Right atrium auricular region (tissue), 2 donors: Measurements from ENCODE around the gene ENTPD5. TPM values are rescaled to one million over a fixed set of nuclear protein-coding genes. Genes with fewer than 3 reads are reported as not detected.

Experiments
- DNase-seq: peaks from one replicate; pipeline ENCODE4 v3.0.0-alpha.2; 2019; ENCODE audit warnings: low spot score
- H3K27ac ChIP-seq, 2 donors: fragments of 200-600 bp; sonication (generic); 1 replicate in 1 of 2; 2 replicates in 1 of 2; pipeline ENCODE4 v1.5.1; 2016 to 2019
- H3K27me3 ChIP-seq, 2 donors: fragments of 200-600 bp; sonication (generic); one replicate each; pipeline versions ENCODE4 v1.5.1 to v1.6.0; 2017 to 2019
- H3K36me3 ChIP-seq: fragments of 200-600 bp; sonication (generic); one replicate; pipeline ENCODE4 v1.5.1; 2016
- H3K4me1 ChIP-seq, 2 donors: fragments of 200-600 bp; sonication (generic); one replicate each; pipeline versions ENCODE4 v1.5.1 to v1.6.0; 2017 to 2019
- H3K4me3 ChIP-seq, 2 donors: fragments of 200-600 bp; sonication (generic); 1 replicate in 1 of 2; 2 replicates in 1 of 2; pipeline ENCODE4 v1.5.1; 2017 to 2019; ENCODE audit warnings: mild to moderate bottlenecking in 1 of 2, moderate library complexity in 1 of 2
- H3K9me3 ChIP-seq, 2 donors: fragments of 200-600 bp; sonication (generic); one replicate each; pipeline ENCODE4 v1.5.1; 2019
- total RNA-seq, 2 donors: library from RNA; depleted of rRNA; stranded (reverse); fragments of >200 nt; gene quantifications; one replicate each; pipeline ENCODE4 v1.1.0, GENCODE V29; 2016
- TF ChIP-seq, protein P1 (sequence below), 2 donors: fragments of 200-600 bp; sonication (generic); IDR thresholded peaks; one replicate each; pipeline ENCODE4 v1.5.1; 2019; ENCODE audit warnings: antibody characterized with exemption in 2 of 2

The ENTPD5 gene
- total RNA-seq, 2 donors from 2014 or later: 4.8 to 5.8 TPM

- H3K9me3 ChIP-seq: no peaks in the 10 kb centered on the region
- H3K4me3 ChIP-seq: no peak overlapping the region
- H3K27me3 ChIP-seq: no peaks in the 10 kb centered on the region
- H3K4me1 ChIP-seq: no peaks in the 10 kb centered on the region
- TF ChIP-seq, protein P1, sequence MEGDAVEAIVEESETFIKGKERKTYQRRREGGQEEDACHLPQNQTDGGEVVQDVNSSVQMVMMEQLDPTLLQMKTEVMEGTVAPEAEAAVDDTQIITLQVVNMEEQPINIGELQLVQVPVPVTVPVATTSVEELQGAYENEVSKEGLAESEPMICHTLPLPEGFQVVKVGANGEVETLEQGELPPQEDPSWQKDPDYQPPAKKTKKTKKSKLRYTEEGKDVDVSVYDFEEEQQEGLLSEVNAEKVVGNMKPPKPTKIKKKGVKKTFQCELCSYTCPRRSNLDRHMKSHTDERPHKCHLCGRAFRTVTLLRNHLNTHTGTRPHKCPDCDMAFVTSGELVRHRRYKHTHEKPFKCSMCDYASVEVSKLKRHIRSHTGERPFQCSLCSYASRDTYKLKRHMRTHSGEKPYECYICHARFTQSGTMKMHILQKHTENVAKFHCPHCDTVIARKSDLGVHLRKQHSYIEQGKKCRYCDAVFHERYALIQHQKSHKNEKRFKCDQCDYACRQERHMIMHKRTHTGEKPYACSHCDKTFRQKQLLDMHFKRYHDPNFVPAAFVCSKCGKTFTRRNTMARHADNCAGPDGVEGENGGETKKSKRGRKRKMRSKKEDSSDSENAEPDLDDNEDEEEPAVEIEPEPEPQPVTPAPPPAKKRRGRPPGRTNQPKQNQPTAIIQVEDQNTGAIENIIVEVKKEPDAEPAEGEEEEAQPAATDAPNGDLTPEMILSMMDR (IDR thresholded peaks at IDR 0.05): no peak
- no peaks in the 10 kb centered on the region for H3K36me3 ChIP-seq
- DNase-seq: no peak
- no peak overlapping the region for H3K27ac ChIP-seq
These were observed 31.0 kb downstream of the ENTPD5 start for GRCh38 chr14:73988065-73988464.

- Histone ChIP-seq H3K27ac (no peak overlapping the region), H3K27me3 (no peaks in the 10 kb centered on the region), H3K9me3 (no peaks in the 10 kb centered on the region), H3K36me3 (peaks cover 8% of the 10 kb centered on the region), H3K4me3 (no peak overlapping the region), H3K4me1 (peaks cover 0 to 11% of the 10 kb centered on the region in 2 donors)
- TF ChIP-seq, protein P1 (IDR thresholded peaks at IDR 0.05): no peak
- DNase-seq: no peak
These were observed 41.2 kb downstream of the ENTPD5 start for GRCh38 chr14:73977896-73978295.

- Histone ChIP-seq H3K4me1 (peaks cover 0 to 11% of the 10 kb centered on the region in 2 donors), H3K9me3 (no peaks in the 10 kb centered on the region), H3K4me3 (no peak overlapping the region), H3K36me3 (peaks cover 13% of the 10 kb centered on the region), H3K27me3 (no peaks in the 10 kb centered on the region), H3K27ac (no peak overlapping the region)
- DNase-seq: no peak
- TF ChIP-seq, protein P1 (IDR thresholded peaks at IDR 0.05): no peak
These were observed 43.0 kb downstream of the ENTPD5 start for GRCh38 chr14:73976125-73976524.

GRCh38 chr14:73973497-73973896, 45.6 kb downstream of the ENTPD5 start:
- Histone ChIP-seq H3K36me3 (peaks cover 27% of the 10 kb centered on the region), H3K9me3 (no peaks in the 10 kb centered on the region), H3K27me3 (no peaks in the 10 kb centered on the region), H3K4me1 (peaks cover 0 to 11% of the 10 kb centered on the region in 2 donors), H3K4me3 (no peak overlapping the region), H3K27ac (no peak overlapping the region)
- DNase-seq: no peak
- TF ChIP-seq, protein P1 (IDR thresholded peaks at IDR 0.05): no peak

GRCh38 chr14:73968885-73969284, 50.2 kb downstream of the ENTPD5 start:
- DNase-seq: no peak
- Histone ChIP-seq H3K36me3 (peaks cover 35% of the 10 kb centered on the region), H3K4me3 (no peak overlapping the region), H3K4me1 (peaks cover 0 to 10% of the 10 kb centered on the region in 2 donors), H3K27ac (no peak overlapping the region), H3K9me3 (no peaks in the 10 kb centered on the region), H3K27me3 (no peaks in the 10 kb centered on the region)
- TF ChIP-seq, protein P1 (IDR thresholded peaks at IDR 0.05): no peak

DNA sequence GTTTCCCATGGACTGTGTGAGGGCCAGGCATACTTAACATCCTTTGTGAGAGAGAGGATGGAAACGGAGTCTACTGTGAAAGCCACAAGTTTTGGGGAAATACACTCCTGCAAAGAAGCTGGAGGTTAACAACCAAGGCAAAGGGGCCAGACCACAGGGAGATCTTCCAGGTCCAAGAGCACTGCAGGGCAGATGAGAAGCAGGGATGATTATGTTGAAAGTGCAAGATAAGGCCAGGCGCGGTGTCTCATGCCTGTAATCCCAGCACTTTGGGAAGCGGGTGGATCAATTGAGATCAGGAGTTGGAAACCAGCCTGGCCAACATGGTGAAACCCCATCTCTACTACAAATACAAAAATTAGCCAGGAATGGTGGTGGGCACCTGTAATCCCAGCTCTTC, 53.9 kb downstream of the ENTPD5 start:
- DNase-seq: no peak
- Histone ChIP-seq H3K27me3 (no peaks in the 10 kb centered on the region), H3K36me3 (peaks cover 67% of the 10 kb centered on the region), H3K4me3 (no peak overlapping the region), H3K4me1 (no peaks in the 10 kb centered on the region), H3K9me3 (no peaks in the 10 kb centered on the region), H3K27ac (no peak overlapping the region)
- TF ChIP-seq, protein P1 (IDR thresholded peaks at IDR 0.05): no peak
